Upper lobe of right lung (tissue), 1 donor: Measurements from ENCODE around the gene ADAM23. TPM values are rescaled to one million over a fixed set of nuclear protein-coding genes. Genes with fewer than 3 reads are reported as not detected.

Source experiments
- ATAC-seq: fragments of 200-7000 bp; cut with Tn5 transposase; one replicate; pipeline ENCODE4 v1.9.1; 2020; ENCODE audit warnings: mild to moderate bottlenecking, moderate library complexity
- DNase-seq: peaks from one replicate; pipeline ENCODE4 v3.0.0-alpha.2; 2020
- H3K27ac ChIP-seq: fragments of 200-600 bp; one replicate; pipeline ENCODE4 v1.8.0; 2022
- H3K27me3 ChIP-seq: fragments of 200-600 bp; one replicate; pipeline ENCODE4 v1.8.0; 2022; ENCODE audit warnings: mild to moderate bottlenecking
- H3K36me3 ChIP-seq: fragments of 200-600 bp; one replicate; pipeline ENCODE4 v1.8.0; 2022
- H3K4me1 ChIP-seq: fragments of 200-600 bp; one replicate; pipeline ENCODE4 v1.8.0; 2022
- H3K4me3 ChIP-seq: fragments of 200-600 bp; one replicate; pipeline ENCODE4 v1.8.0; 2022; ENCODE audit warnings: mild to moderate bottlenecking
- H3K9me3 ChIP-seq: fragments of 200-600 bp; one replicate; pipeline ENCODE4 v1.8.0; 2022
- intact Hi-C: fragments of 100-400 bp; cut with DNase I; formaldehyde crosslinking; loops from one replicate; pipeline ENCODE4 v1.11.0; 2022
- total RNA-seq: library from RNA; stranded (reverse); fragmentation: NEBNext Ultra II Directional; extraction: Animal tissue kit (Norgen Biotek cat#: 25700); gene quantifications from one replicate; pipeline ENCODE4 v1.2.1, GENCODE V29; 2021
- TF ChIP-seq, protein P1 (sequence below): fragments of 200-600 bp; IDR thresholded peaks from one replicate; pipeline ENCODE4 v1.8.0; 2022; ENCODE audit warnings: antibody characterized with exemption
- donor health status: DM: no; HTN: yes; CAD: no; lungs with severe emphysema.

ADAM23 gene
- total RNA-seq, 1 donor from 2014 or later: 2.5 TPM

- intact Hi-C loops: no loop called here
- TF ChIP-seq, protein P1, sequence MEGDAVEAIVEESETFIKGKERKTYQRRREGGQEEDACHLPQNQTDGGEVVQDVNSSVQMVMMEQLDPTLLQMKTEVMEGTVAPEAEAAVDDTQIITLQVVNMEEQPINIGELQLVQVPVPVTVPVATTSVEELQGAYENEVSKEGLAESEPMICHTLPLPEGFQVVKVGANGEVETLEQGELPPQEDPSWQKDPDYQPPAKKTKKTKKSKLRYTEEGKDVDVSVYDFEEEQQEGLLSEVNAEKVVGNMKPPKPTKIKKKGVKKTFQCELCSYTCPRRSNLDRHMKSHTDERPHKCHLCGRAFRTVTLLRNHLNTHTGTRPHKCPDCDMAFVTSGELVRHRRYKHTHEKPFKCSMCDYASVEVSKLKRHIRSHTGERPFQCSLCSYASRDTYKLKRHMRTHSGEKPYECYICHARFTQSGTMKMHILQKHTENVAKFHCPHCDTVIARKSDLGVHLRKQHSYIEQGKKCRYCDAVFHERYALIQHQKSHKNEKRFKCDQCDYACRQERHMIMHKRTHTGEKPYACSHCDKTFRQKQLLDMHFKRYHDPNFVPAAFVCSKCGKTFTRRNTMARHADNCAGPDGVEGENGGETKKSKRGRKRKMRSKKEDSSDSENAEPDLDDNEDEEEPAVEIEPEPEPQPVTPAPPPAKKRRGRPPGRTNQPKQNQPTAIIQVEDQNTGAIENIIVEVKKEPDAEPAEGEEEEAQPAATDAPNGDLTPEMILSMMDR: no peak
- no peak for DNase-seq
Observed at GRCh38 chr2:206619011-206619410, 175.7 kb downstream of the ADAM23 start.

DNA sequence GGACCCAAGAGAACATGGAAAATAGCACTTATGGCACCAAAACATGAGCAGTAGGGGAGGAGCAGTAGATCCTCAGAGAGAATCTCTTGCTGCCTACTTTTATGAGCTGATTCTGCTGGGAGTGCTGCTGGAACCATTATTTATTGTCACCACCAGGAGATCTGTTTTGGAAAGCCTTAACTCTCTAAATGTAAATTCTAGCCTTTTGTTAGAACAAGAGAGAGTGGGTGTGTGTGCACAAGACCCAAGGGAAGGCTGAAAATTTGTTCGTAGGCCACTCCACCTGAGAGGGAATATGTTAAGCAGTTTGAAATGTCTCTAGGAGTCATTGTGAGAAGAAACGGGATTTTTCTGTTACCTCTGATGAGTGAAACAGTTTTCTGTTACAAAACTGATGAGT lies 182.8 kb downstream of the ADAM23 start:
- no peak overlapping the region for H3K27ac ChIP-seq
- H3K27me3 ChIP-seq: no peaks in the 10 kb centered on the region
- H3K9me3 ChIP-seq: no peaks in the 10 kb centered on the region
- intact Hi-C loops: no loop called here
- DNase-seq (no peak), ATAC-seq (no peak)
- TF ChIP-seq, protein P1: no peak
- H3K4me3 ChIP-seq: no peak overlapping the region
- no peaks in the 10 kb centered on the region for H3K36me3 ChIP-seq
- H3K4me1 ChIP-seq: no peaks in the 10 kb centered on the region

More at GRCh38 chr2:206619011-206619410, 175.7 kb downstream of the ADAM23 start:
- no peak overlapping the region for H3K27ac ChIP-seq
- H3K4me3 ChIP-seq: no peak overlapping the region
- no peaks in the 10 kb centered on the region for H3K4me1 ChIP-seq
- no peaks in the 10 kb centered on the region for H3K36me3 ChIP-seq
- no peaks in the 10 kb centered on the region for H3K9me3 ChIP-seq
- no peaks in the 10 kb centered on the region for H3K27me3 ChIP-seq
- no peak for ATAC-seq

DNA sequence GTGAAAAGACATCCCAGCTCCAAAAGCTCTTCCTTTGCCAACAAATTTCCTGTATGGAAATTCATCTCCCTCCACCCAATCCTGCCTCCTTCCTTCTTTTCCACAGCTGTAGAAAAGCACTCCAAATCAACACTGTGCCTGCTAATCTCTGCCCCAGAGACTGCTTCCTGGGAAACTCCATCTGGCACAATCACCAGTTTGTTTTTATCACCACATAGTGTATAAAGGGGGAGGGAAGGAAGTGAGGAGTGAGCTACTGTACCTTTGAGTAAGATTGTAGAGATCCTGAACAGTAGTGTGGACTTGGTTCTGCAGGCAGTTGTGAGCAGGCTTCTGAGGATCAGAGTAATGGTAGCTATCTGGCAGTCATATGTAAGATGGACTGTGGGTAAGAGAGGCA lies 184.3 kb downstream of the ADAM23 start:
- Histone ChIP-seq H3K36me3 (no peaks in the 10 kb centered on the region), H3K27me3 (no peaks in the 10 kb centered on the region), H3K27ac (no peak overlapping the region), H3K4me3 (no peak overlapping the region), H3K4me1 (no peaks in the 10 kb centered on the region), H3K9me3 (no peaks in the 10 kb centered on the region)
- TF ChIP-seq, protein P1: no peak
- intact Hi-C loops: no loop called here
- ATAC-seq (no peak), DNase-seq (no peak)

GRCh38 chr2:206631340-206631739 lies 188.0 kb downstream of the ADAM23 start:
- Histone ChIP-seq H3K4me3 (no peak overlapping the region), H3K36me3 (no peaks in the 10 kb centered on the region), H3K9me3 (no peaks in the 10 kb centered on the region), H3K4me1 (no peaks in the 10 kb centered on the region), H3K27me3 (no peaks in the 10 kb centered on the region), H3K27ac (no peak overlapping the region)
- no peak for ATAC-seq
- intact Hi-C loops: no loop called here
- no peak for DNase-seq
- TF ChIP-seq, protein P1: no peak

- Histone ChIP-seq H3K27ac (no peak overlapping the region), H3K4me1 (no peaks in the 10 kb centered on the region), H3K36me3 (no peaks in the 10 kb centered on the region), H3K9me3 (no peaks in the 10 kb centered on the region), H3K27me3 (no peaks in the 10 kb centered on the region), H3K4me3 (no peak overlapping the region)
- intact Hi-C loops: no loop called here
- DNase-seq (no peak), ATAC-seq (no peak)
- TF ChIP-seq, protein P1: no peak
Observed at GRCh38 chr2:206635015-206635414, 191.7 kb downstream of the ADAM23 start.

DNA sequence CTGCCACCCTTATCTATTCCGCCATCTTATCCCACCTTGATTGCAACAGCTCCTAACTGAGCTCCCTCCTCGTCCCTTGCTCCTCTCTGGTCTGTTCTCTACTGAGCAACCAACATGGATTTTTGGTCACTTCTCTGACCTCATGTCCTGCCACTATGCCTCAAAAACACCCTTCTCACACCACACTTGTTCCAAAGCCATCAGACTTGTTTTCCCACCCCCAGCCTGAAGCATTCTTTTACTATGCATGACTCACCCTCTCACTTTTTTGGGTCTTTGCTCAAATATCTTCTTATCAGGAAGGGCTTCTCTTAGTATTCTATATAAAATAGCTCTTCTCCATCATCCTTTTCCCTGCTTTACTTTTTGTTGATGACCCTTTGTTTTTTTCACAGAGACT lies 196.3 kb downstream of the ADAM23 start:
- H3K9me3 ChIP-seq: no peaks in the 10 kb centered on the region
- H3K4me1 ChIP-seq: no peaks in the 10 kb centered on the region
- no peak for ATAC-seq
- DNase-seq: no peak
- TF ChIP-seq, protein P1: no peak
- no peak overlapping the region for H3K4me3 ChIP-seq
- no peak overlapping the region for H3K27ac ChIP-seq
- intact Hi-C loops: no loop called here
- no peaks in the 10 kb centered on the region for H3K36me3 ChIP-seq
- H3K27me3 ChIP-seq: peaks cover 33% of the 10 kb centered on the region
